Naive B cell (primary cell): ENCODE data around the gene CMTM3. TPM values are rescaled to one million over a fixed set of nuclear protein-coding genes. Genes with fewer than 3 reads are reported as not detected.
"Not testable (repeated sequence)": the region's sequence is repeated elsewhere in the genome, so short reads cannot be mapped to it uniquely, and the experiment has no call there.

Experiments used
- ATAC-seq, 2 donors: fragments of 150-1000 bp; cut with Tn5 transposase; 2 replicates each; pipeline ENCODE4 v1.10.0; 2021; ENCODE audit warnings: low read depth in 2 of 2, mild to moderate bottlenecking in 2 of 2, moderate library complexity in 2 of 2
- DNase-seq: peaks from one replicate; pipeline ENCODE4 v3.0.0; 2022
- H3K27ac Mint-ChIP-seq, 6 donors: one replicate each; pipeline ENCODE4 v1.8.0; 2020 to 2022; ENCODE audit warnings: mild to moderate bottlenecking in 6 of 6, mixed read lengths in 6 of 6, moderate library complexity in 5 of 6, inconsistent platforms in 2 of 6
- H3K27me3 Mint-ChIP-seq, 3 donors: one replicate each; pipeline ENCODE4 v1.8.0; 2021 to 2022; ENCODE audit warnings: mixed read lengths in 3 of 3, mild to moderate bottlenecking in 1 of 3
- H3K36me3 Mint-ChIP-seq, 2 donors: one replicate each; pipeline ENCODE4 v1.8.0; 2020 to 2022; ENCODE audit warnings: mixed read lengths in 2 of 2, inconsistent platforms in 1 of 2, mild to moderate bottlenecking in 1 of 2
- H3K4me1 Mint-ChIP-seq, 3 donors: one replicate each; pipeline ENCODE4 v1.8.0; 2020 to 2022; ENCODE audit warnings: mixed read lengths in 3 of 3, inconsistent platforms in 1 of 3, mild to moderate bottlenecking in 1 of 3, moderate library complexity in 1 of 3
- H3K4me3 Mint-ChIP-seq, 8 donors: one replicate each; pipeline ENCODE4 v1.8.0; 2020 to 2022; ENCODE audit warnings: mild to moderate bottlenecking in 8 of 8, mixed read lengths in 8 of 8, moderate library complexity in 8 of 8, inconsistent platforms in 2 of 8
- H3K9me3 Mint-ChIP-seq, 7 donors: one replicate each; pipeline ENCODE4 v1.8.0; 2020 to 2022; ENCODE audit warnings: mixed read lengths in 7 of 7, mild to moderate bottlenecking in 5 of 7, inconsistent platforms in 2 of 7, moderate library complexity in 1 of 7
- polyA plus RNA-seq, 6 donors: library from polyadenylated mRNA; unstranded; fragments of 300-500 nt; fragmentation: Illumina TruSeq; gene quantifications; one replicate each; pipeline ENCODE4 v1.2.3, GENCODE V29; 2021; ENCODE audit warnings: low read depth in 6 of 6

Gene CMTM3
- polyA plus RNA-seq, 6 donors from 2014 or later, result 17.0 to 24.3 (median 19.1) TPM

DNA sequence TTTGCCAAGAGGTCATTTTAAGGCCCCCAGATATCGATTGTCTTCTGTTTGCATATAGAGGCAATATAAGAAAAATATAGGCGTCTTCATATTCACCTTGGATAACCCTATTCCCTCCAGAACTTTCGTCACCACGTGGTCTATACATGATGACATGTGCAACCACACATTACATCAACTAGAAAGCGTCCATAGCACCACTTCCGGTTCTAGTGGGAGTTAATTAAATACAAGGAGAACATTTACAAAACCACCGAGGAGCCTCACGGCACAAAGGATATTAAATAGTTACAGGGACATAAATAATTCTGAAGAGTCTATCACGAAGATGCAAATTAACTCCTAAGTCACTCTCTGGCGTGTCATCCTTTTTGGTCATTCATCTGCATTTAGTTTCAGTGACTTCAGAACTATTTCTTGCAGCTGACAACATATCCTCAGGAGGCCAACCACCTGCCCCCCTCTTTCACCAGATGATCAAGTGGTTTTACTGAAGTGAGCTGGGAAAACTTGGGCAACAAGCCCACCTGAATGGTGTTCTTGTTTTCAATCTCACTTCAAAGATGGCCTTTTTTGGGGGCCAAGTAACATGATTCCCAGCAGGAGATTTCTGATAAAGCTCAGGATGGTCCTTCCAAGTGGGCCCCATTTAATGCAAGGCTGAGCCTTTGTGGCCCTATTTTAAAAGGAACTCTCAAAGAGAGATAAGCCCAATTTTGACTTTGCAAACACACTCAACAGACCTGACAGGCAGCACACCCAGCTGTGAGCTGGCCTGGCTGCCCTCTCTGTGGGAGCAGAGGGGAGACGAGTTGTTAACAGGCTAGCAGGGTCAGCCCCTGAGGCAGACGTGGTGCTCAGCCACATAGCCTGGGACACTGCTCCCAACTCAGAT, 15.3 kb downstream of the CMTM3 start:
- Mint-ChIP-seq H3K4me1 (no peaks in the 10 kb centered on the region), H3K27me3 (peaks cover 14 to 34% (median 34%) of the 10 kb centered on the region in 3 donors), H3K4me3 (no peak overlapping the region), H3K27ac (no peak overlapping the region), H3K9me3 (no peaks in the 10 kb centered on the region), H3K36me3 (no peaks in the 10 kb centered on the region)
- ATAC-seq, result no peak
- no peak for DNase-seq

- peaks cover 14 to 34% (median 34%) of the 10 kb centered on the region in 3 donors for H3K27me3 Mint-ChIP-seq
- H3K4me3 Mint-ChIP-seq, result no peak overlapping the region
- H3K27ac Mint-ChIP-seq, result no peak overlapping the region
- H3K36me3 Mint-ChIP-seq, result no peaks in the 10 kb centered on the region
- ATAC-seq (no peak), DNase-seq (no peak)
- no peaks in the 10 kb centered on the region for H3K9me3 Mint-ChIP-seq
- no peaks in the 10 kb centered on the region for H3K4me1 Mint-ChIP-seq
Observed at GRCh38 chr16:66620429-66620795, 15.9 kb downstream of the CMTM3 start.

GRCh38 chr16:66621973-66622372, 17.5 kb downstream of the CMTM3 start:
- no peaks in the 10 kb centered on the region for H3K4me1 Mint-ChIP-seq
- H3K27ac Mint-ChIP-seq, result no peak overlapping the region
- peaks cover 14 to 34% (median 32%) of the 10 kb centered on the region in 3 donors for H3K27me3 Mint-ChIP-seq
- no peaks in the 10 kb centered on the region for H3K36me3 Mint-ChIP-seq
- no peak for DNase-seq
- peaks cover 0 to 2% (median 0%) of the 10 kb centered on the region in 7 donors for H3K9me3 Mint-ChIP-seq
- ATAC-seq, result no peak
- H3K4me3 Mint-ChIP-seq, result no peak overlapping the region

GRCh38 chr16:66622863-66623262, 18.4 kb downstream of the CMTM3 start:
- Mint-ChIP-seq H3K27me3 (peaks cover 14 to 34% (median 25%) of the 10 kb centered on the region in 3 donors), H3K4me3 (peak overlapping the region in 1 of 8 donors; percentile 9), H3K9me3 (peaks cover 0 to 2% (median 0%) of the 10 kb centered on the region in 7 donors), H3K4me1 (no peaks in the 10 kb centered on the region), H3K27ac (no peak overlapping the region), H3K36me3 (no peaks in the 10 kb centered on the region)
- DNase-seq (no peak), ATAC-seq (no peak)

- H3K4me3 Mint-ChIP-seq, result no peak overlapping the region
- no peaks in the 10 kb centered on the region for H3K4me1 Mint-ChIP-seq
- H3K27ac Mint-ChIP-seq, result no peak overlapping the region
- no peak for DNase-seq
- peaks cover 14 to 34% (median 22%) of the 10 kb centered on the region in 3 donors for H3K27me3 Mint-ChIP-seq
- H3K36me3 Mint-ChIP-seq, result no peaks in the 10 kb centered on the region
- no peak for ATAC-seq
- H3K9me3 Mint-ChIP-seq, result peaks cover 0 to 2% (median 0%) of the 10 kb centered on the region in 7 donors
Observed at GRCh38 chr16:66623755-66624154, 19.3 kb downstream of the CMTM3 start.

- H3K9me3 Mint-ChIP-seq, H3K4me1 Mint-ChIP-seq, ATAC-seq, H3K36me3 Mint-ChIP-seq, H3K27ac Mint-ChIP-seq, DNase-seq, H3K4me3 Mint-ChIP-seq: not testable (repeated sequence)
- peaks cover 0 to 19% (median 12%) of the 10 kb centered on the region in 3 donors for H3K27me3 Mint-ChIP-seq
Observed at GRCh38 chr16:66627611-66628378, 23.3 kb downstream of the CMTM3 start.

- Mint-ChIP-seq H3K4me3 (no peak overlapping the region), H3K27me3 (peaks cover 0 to 6% (median 0%) of the 10 kb centered on the region in 3 donors), H3K27ac (no peak overlapping the region), H3K4me1 (no peaks in the 10 kb centered on the region), H3K9me3 (peaks cover 0 to 2% (median 0%) of the 10 kb centered on the region in 7 donors), H3K36me3 (no peaks in the 10 kb centered on the region)
- ATAC-seq (no peak), DNase-seq (no peak)
Observed at GRCh38 chr16:66629856-66630255, 25.4 kb downstream of the CMTM3 start.

DNA sequence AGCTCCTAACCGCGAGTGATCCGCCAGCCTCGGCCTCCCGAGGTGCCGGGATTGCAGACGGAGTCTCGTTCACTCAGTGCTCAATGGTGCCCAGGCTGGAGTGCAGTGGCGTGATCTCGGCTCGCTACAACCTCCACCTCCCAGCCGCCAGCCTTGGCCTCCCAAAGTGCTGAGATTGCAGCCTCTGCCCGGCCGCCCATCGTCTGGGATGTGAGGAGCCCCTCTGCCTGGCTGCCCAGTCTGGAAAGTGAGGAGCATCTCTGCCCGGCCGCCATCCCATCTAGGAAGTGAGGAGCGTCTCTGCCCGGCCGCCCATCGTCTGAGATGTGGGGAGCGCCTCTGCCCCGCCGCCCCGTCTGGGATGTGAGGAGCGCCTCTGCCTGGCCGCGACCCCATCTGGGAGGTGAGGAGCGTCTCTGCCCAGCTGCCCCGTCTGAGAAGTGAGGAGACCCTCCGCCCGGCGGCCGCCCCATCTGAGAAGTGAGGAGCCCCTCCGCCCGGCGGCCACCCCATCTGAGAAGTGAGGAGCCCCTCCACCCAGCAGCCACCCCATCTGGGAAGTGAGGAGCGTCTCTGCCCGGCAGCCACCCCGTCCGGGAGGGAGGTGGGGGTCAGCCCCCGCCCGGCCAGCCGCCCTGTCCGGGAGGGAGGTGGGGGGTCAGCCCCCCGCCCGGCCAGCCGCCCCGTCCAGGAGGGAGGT, 26.2 kb downstream of the CMTM3 start:
- H3K4me3 Mint-ChIP-seq, ATAC-seq, H3K36me3 Mint-ChIP-seq, DNase-seq, H3K9me3 Mint-ChIP-seq, H3K27me3 Mint-ChIP-seq, H3K27ac Mint-ChIP-seq, H3K4me1 Mint-ChIP-seq: not testable (repeated sequence)

GRCh38 chr16:66631558-66631957, 27.1 kb downstream of the CMTM3 start:
- H3K27ac Mint-ChIP-seq, H3K27me3 Mint-ChIP-seq: not testable (repeated sequence)

GRCh38 chr16:66634527-66635196, 30.2 kb downstream of the CMTM3 start:
- Mint-ChIP-seq H3K27me3 (peaks cover 0 to 26% (median 15%) of the 10 kb centered on the region in 3 donors), H3K4me1 (no peaks in the 10 kb centered on the region), H3K27ac (no peak overlapping the region), H3K9me3 (no peaks in the 10 kb centered on the region), H3K4me3 (no peak overlapping the region), H3K36me3 (no peaks in the 10 kb centered on the region)
- ATAC-seq (no peak), DNase-seq (no peak)

More at GRCh38 chr16:66631558-66631957, 27.1 kb downstream of the CMTM3 start:
- not testable (repeated sequence) for H3K4me3 Mint-ChIP-seq, DNase-seq, H3K36me3 Mint-ChIP-seq, ATAC-seq, H3K4me1 Mint-ChIP-seq, H3K9me3 Mint-ChIP-seq

DNA sequence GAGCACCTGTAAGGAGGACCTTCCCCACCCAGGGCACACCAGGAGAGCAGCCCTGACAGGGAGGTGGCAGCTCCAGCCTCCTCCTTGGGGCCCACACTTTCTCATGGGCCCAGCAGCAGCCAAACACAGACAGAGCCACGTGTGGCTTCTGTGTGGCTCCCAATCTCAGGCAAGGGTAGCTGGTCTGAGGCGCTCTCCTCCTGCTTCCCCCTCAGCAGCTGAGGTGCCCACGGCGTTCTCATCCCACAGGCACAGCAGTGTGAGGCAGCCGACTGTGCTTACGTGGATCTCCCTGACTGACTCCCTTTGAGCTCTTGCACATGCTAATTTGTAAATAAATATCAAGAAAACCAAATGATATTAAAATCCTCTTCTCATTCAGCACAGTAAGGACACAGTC, 30.9 kb downstream of the CMTM3 start:
- H3K27me3 Mint-ChIP-seq, result peaks cover 0 to 26% (median 18%) of the 10 kb centered on the region in 3 donors
- ATAC-seq (no peak), DNase-seq (no peak)
- no peaks in the 10 kb centered on the region for H3K9me3 Mint-ChIP-seq
- no peaks in the 10 kb centered on the region for H3K4me1 Mint-ChIP-seq
- no peaks in the 10 kb centered on the region for H3K36me3 Mint-ChIP-seq
- no peak overlapping the region for H3K4me3 Mint-ChIP-seq
- H3K27ac Mint-ChIP-seq, result no peak overlapping the region

DNA sequence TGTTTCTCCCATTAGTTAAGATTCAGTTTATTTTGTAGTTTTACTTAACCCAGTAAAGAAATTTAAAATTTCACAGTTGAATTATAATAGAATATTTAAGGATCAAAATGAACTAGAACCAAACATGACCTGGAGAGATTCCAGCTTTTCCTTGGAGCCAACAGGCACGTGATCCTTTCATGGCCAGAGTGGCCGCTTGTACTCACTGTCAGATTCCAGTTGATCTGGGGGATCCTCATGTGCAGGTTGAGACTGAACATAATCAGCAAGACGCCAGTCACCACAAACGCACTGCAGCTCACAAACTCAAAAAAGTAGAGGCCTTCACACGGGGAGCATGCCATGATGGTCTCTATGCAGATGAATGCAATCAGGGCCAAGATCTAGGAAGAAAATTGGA, 31.7 kb downstream of the CMTM3 start:
- H3K27me3 Mint-ChIP-seq, result peaks cover 0 to 26% (median 22%) of the 10 kb centered on the region in 3 donors
- H3K4me3 Mint-ChIP-seq, result no peak overlapping the region
- H3K4me1 Mint-ChIP-seq, result no peaks in the 10 kb centered on the region
- no peak for DNase-seq
- no peak overlapping the region for H3K27ac Mint-ChIP-seq
- H3K36me3 Mint-ChIP-seq, result no peaks in the 10 kb centered on the region
- no peaks in the 10 kb centered on the region for H3K9me3 Mint-ChIP-seq
- no peak for ATAC-seq

- no peak for ATAC-seq
- no peaks in the 10 kb centered on the region for H3K4me1 Mint-ChIP-seq
- peak overlapping the region in 1 of 8 donors; percentile 66 for H3K4me3 Mint-ChIP-seq
- no peaks in the 10 kb centered on the region for H3K36me3 Mint-ChIP-seq
- H3K27me3 Mint-ChIP-seq, result peaks cover 5 to 22% (median 20%) of the 10 kb centered on the region in 3 donors
- no peak overlapping the region for H3K27ac Mint-ChIP-seq
- no peaks in the 10 kb centered on the region for H3K9me3 Mint-ChIP-seq
- DNase-seq, result no peak
Observed at GRCh38 chr16:66637806-66638205, 33.3 kb downstream of the CMTM3 start.
